Skeletal muscle tissue (tissue), 4 donors: ENCODE data around the gene ZNF282. TPM values are rescaled to one million over a fixed set of nuclear protein-coding genes. Genes with fewer than 3 reads are reported as not detected.

Experiments used
- H3K27ac ChIP-seq: one replicate; pipeline ENCODE4 v1.7.0; 2013; ENCODE audit warnings: mild to moderate bottlenecking, low read depth, low read length, inconsistent platforms
- H3K27me3 ChIP-seq, 3 donors: one replicate each; pipeline ENCODE4 v1.7.0; 2013; ENCODE audit warnings: low read length in 3 of 3; ENCODE audit not compliant: control insufficient read depth in 3 of 3, insufficient read depth in 3 of 3
- H3K36me3 ChIP-seq, 3 donors: one replicate each; pipeline ENCODE4 v1.7.0; 2013; ENCODE audit warnings: low read length in 3 of 3; ENCODE audit not compliant: control insufficient read depth in 3 of 3, insufficient read depth in 3 of 3
- H3K4me1 ChIP-seq, 3 donors: one replicate each; pipeline ENCODE4 v1.7.0; 2013; ENCODE audit warnings: low read length in 3 of 3, mild to moderate bottlenecking in 3 of 3; ENCODE audit not compliant: control insufficient read depth in 3 of 3, insufficient read depth in 3 of 3
- H3K4me3 ChIP-seq, 3 donors: one replicate each; pipeline ENCODE4 v1.7.0; 2013; ENCODE audit warnings: low read length in 3 of 3
- H3K9ac ChIP-seq, 3 donors: one replicate each; pipeline ENCODE4 v1.7.0; 2013; ENCODE audit warnings: low read length in 3 of 3, mild to moderate bottlenecking in 3 of 3, moderate library complexity in 2 of 3, low read depth in 1 of 3
- H3K9me3 ChIP-seq, 3 donors: one replicate each; pipeline ENCODE4 v1.7.0; 2013; ENCODE audit warnings: low read length in 3 of 3; ENCODE audit not compliant: control insufficient read depth in 3 of 3
- total RNA-seq: library from RNA; depleted of rRNA; stranded (reverse); fragments of >200 nt; gene quantifications from one replicate; pipeline ENCODE4 v1.2.3, GENCODE V29; 2014
- donor health status: Osteomylitis.

ZNF282 gene
- total RNA-seq, 1 donor from 2014 or later = 22.4 TPM

DNA sequence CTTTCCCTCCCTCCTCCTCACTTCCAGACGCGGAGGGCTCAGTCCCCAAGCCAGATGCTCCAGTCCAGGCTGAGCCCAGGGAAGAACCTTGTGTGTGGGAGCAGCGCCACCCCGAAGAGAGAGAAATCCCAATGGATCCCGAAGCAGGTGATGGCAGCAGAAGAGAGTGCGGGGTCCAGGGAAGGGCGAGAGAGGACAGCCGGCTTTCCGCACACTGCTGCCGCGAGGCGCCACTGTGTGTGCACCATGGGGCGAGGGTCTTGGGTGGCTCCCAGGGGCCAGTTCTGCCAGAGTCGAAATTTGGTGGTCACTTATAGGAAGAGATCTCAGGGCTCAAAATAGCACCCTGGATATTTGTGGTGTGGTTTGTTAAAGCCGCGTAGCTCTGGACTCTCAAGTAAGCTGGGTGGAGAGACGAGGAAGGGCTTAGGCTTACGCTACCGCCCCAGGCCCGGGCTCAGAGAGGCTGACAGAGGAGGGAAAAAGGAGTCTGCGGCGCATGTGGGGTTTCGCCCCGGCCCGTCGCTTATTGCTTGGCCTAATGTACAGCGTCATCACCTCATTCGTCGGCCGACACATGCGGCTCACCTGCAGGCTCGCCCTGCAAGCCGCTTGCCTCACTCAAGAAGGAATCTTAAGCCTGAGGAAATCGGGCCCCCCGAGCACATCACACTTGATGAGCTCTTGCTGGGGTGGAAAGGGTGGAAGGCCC lies 12.1 kb downstream of the ZNF282 start:
- H3K9me3 ChIP-seq = no peaks in the 10 kb centered on the region
- no peak overlapping the region for H3K4me3 ChIP-seq
- H3K27me3 ChIP-seq = no peaks in the 10 kb centered on the region
- H3K9ac ChIP-seq = no peak overlapping the region
- H3K36me3 ChIP-seq = peaks cover 56 to 80% (median 72%) of the 10 kb centered on the region in 3 donors
- H3K27ac ChIP-seq = no peak overlapping the region
- H3K4me1 ChIP-seq = no peaks in the 10 kb centered on the region

DNA sequence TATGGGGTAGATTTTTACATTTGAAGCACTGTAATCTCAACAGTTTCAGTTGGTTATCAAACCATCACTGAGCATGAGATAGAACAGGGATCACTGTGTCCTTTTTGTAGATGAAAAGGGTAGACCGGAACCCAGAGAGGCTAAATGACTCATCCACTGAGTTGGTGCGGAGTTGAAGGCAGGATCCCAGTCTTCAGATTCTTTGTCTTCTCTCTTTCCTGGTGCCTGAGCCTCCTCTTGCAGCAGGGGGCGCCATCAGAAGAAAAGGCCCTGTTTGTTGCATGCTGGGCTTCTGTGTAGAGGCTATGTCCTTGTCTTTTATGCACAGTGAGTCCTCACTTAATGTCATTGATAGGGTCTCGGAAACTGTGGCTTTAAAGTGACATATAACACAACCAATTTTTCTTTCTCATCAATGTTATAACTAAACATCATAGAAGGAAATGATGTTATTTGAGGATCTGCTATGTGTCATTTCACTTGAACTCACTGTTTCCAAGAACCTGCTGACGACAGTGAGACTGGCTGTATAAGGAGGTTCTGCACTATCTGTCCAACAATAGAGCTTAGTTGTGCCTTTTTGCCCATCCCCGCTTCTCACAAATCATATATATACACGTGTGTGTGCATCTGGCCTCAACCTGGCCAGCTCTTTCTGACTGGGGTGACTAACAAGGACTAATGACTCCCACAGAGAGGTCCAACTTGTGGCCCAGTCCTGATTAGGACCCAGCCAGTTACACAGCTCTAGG lies 14.3 kb downstream of the ZNF282 start:
- H3K9me3 ChIP-seq = no peaks in the 10 kb centered on the region
- peaks cover 66 to 86% (median 78%) of the 10 kb centered on the region in 3 donors for H3K36me3 ChIP-seq
- no peaks in the 10 kb centered on the region for H3K27me3 ChIP-seq
- no peak overlapping the region for H3K4me3 ChIP-seq
- no peaks in the 10 kb centered on the region for H3K4me1 ChIP-seq
- no peak overlapping the region for H3K27ac ChIP-seq
- no peak overlapping the region for H3K9ac ChIP-seq

DNA sequence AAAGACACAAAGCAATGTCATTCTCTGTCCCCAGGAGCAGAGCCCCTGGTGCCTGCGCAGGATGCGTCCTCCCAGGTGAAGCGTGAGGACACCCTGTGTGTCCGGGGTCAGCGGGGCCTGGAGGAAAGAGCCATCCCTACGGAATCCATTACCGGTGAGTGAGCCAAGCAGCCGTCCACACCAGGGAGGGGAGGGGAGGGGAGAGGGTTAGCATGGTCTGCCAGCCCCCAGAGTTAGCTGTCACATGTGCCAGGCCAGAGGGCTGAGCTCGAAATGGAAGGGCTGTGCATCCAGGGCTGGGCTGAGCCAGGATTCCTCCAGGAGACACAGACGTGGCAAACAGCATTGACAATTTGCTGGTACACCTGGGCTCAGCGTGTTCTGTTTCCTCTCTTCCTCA lies 15.2 kb downstream of the ZNF282 start:
- H3K4me3 ChIP-seq = no peak overlapping the region
- H3K27ac ChIP-seq = no peak overlapping the region
- H3K4me1 ChIP-seq = no peaks in the 10 kb centered on the region
- no peak overlapping the region for H3K9ac ChIP-seq
- no peaks in the 10 kb centered on the region for H3K9me3 ChIP-seq
- H3K27me3 ChIP-seq = no peaks in the 10 kb centered on the region
- peaks cover 70 to 90% (median 86%) of the 10 kb centered on the region in 3 donors for H3K36me3 ChIP-seq

DNA sequence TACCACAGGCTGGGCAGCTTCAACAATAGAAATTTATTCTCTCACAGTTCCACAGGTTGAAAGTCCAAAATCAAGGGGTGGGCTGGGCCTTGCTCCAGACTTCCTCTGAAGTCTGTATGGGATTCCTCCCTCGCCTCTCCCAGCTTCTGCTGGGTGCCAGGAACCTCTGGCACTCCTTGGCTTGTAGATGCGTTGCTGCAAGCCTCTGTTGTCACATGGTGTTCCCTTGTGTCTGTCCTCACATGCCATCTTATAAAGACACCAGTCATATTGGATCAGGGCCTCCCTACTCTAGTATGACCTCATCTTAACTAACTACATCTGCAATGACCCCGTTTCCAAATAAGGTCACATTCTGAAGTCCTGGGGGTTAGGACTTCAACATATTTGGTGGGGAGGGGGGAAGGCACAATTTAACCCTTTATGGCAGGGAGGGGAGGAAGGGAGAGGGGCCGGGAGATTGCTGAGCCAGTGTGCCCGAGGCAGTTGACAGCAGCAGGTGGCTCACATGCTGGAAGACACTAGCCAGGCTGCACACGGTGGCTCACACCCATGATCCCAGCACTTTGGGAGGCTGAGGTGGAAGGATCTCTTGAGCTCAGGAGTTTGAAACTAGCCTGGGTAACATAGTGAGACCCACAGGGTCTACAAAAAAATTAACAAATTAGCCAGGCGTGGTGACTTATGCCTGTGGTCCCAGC lies 18.8 kb downstream of the ZNF282 start:
- peaks cover 68 to 93% (median 86%) of the 10 kb centered on the region in 3 donors for H3K36me3 ChIP-seq
- H3K27me3 ChIP-seq = no peaks in the 10 kb centered on the region
- H3K4me3 ChIP-seq = no peak overlapping the region
- no peak overlapping the region for H3K9ac ChIP-seq
- H3K9me3 ChIP-seq = no peaks in the 10 kb centered on the region
- H3K27ac ChIP-seq = no peak overlapping the region
- no peaks in the 10 kb centered on the region for H3K4me1 ChIP-seq

DNA sequence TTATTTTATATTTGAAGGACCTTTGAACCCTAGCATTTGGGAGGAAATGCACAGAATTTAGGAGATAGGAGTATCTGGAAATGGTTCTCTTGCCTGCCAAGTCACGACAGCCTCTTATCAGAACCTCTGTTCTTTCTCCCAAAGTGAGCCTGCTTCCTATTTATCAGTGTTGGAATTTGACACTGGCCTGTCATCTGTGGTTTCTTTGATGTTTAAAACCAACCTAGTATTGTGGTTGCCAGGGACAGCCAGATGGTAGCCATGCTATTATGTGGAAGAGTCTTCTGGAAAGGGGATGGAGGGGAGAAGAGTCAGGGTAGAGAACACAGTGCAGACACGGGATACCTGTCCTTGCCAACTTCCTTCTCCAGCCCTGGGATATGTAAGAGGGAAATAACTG lies 21.1 kb downstream of the ZNF282 start:
- peaks cover 50 to 79% (median 76%) of the 10 kb centered on the region in 3 donors for H3K36me3 ChIP-seq
- no peak overlapping the region for H3K27ac ChIP-seq
- H3K4me1 ChIP-seq = no peaks in the 10 kb centered on the region
- no peak overlapping the region for H3K4me3 ChIP-seq
- no peak overlapping the region for H3K9ac ChIP-seq
- H3K27me3 ChIP-seq = no peaks in the 10 kb centered on the region
- H3K9me3 ChIP-seq = no peaks in the 10 kb centered on the region

DNA sequence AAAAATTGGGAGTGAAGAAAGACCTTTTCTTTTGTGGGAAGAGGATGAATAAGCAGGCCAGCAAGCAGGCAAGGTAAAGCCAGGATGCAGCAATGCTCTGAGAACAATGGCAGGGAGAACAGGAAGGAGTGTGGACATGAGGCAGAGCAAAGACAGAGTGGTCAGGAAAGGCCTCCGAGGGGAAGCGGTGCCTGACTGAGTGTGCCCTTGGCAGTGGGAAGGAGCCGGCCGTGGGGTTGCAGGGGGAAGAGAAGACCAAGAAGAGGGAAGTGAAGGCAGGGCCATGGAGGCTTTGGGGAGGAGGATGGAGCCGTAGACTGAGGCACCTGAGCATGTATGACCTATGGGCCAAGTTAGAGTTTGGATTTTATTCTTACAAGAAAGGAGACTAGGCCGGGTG lies 22.2 kb downstream of the ZNF282 start:
- peaks cover 50 to 69% (median 68%) of the 10 kb centered on the region in 3 donors for H3K36me3 ChIP-seq
- no peak overlapping the region for H3K4me3 ChIP-seq
- no peak overlapping the region for H3K27ac ChIP-seq
- no peaks in the 10 kb centered on the region for H3K9me3 ChIP-seq
- no peak overlapping the region for H3K9ac ChIP-seq
- no peaks in the 10 kb centered on the region for H3K27me3 ChIP-seq
- H3K4me1 ChIP-seq = no peaks in the 10 kb centered on the region

DNA sequence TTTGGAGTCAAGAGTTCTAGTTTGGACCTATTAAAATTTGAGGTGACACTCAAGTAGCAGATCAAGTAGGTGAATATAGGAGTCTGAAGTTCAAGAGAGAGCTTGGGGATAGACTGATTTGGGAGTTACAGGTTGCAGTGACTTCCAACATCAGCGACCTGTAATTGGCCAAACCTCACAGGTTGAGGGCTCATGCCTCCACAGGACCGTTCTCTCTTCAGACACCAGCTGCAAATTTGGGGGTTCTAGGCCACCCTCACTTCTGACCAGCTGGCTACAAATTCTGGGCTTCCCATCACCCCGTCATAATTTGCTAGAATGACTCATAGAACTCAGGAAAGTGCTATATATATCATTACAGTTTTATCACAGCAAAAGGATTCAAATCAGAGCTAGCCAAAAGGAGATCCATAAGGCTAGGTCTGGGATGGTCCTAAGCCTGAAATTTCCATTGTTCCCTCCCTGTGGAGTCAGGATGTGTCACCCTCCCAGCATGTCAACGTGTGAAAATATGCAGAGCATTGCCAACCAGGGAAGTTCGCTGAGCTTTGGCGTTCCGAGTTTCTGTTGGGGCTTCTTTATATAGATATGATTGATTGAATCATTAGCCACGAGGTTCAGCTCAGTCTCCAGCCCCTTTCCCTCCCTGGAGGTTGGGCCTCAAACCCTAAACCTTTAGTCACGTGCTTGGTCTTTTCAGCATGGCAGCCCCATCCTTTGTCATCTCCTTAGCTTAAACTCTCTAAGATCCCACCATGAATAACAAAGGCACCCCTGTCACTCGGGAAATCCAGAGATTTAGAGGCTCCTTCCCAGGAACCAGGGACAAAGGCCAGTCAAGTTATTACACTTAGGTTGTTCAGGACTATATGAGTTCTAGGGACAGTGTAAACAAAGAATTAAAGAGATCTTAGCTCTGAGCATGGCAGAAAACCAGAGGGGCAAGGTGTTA lies 23.4 kb downstream of the ZNF282 start:
- no peaks in the 10 kb centered on the region for H3K4me1 ChIP-seq
- H3K4me3 ChIP-seq = no peak overlapping the region
- no peaks in the 10 kb centered on the region for H3K9me3 ChIP-seq
- no peaks in the 10 kb centered on the region for H3K27me3 ChIP-seq
- H3K9ac ChIP-seq = no peak overlapping the region
- no peak overlapping the region for H3K27ac ChIP-seq
- H3K36me3 ChIP-seq = peaks cover 40 to 62% (median 57%) of the 10 kb centered on the region in 3 donors

DNA sequence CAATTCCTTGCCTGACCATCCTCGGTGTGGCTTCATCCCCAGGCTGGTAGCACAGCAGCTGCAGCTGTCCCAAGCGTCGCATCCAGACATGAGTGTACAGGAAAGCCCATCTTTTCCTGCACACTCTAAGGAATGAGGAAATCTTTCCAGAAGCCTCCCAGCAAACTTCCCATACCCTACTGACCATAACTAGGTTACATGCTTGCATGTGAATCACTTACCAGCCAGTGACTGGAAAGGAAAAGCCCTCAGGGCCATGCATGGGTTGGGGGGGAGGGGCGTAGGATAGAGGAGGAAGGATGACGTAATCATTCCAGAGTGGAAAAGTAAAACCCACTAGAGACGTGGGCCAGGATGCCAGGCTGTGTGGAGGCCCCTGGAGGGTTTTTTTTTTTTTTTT lies 25.2 kb downstream of the ZNF282 start:
- Histone ChIP-seq H3K36me3 (peaks cover 40 to 59% (median 50%) of the 10 kb centered on the region in 3 donors), H3K27me3 (no peaks in the 10 kb centered on the region), H3K4me1 (no peaks in the 10 kb centered on the region), H3K4me3 (no peak overlapping the region), H3K9ac (no peak overlapping the region), H3K9me3 (no peaks in the 10 kb centered on the region), H3K27ac (no peak overlapping the region)

DNA sequence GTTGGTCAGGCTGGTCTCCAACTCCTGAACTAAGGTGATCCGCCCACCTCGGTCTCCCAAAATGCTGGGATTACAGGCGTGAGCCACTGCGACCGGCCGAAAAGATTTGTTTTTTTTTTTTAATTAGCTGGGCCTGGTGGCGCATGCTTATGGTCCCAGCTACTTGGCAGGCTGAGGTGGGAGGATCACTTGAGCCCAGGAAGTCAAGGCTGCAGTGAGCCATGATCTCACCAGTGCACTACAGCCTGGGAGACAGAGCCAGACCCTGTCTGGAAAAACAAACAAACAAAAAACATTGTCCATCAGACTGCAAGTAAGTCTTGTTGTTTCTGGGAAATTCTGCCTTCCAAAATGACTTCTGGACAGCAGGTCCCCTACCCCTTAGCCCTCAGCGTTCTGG lies 27.8 kb downstream of the ZNF282 start:
- peaks cover 34 to 38% (median 35%) of the 10 kb centered on the region in 3 donors for H3K36me3 ChIP-seq

More for the DNA sequence above, 27.8 kb downstream of the ZNF282 start:
- Histone ChIP-seq H3K9me3 (no peaks in the 10 kb centered on the region), H3K9ac (no peak overlapping the region), H3K27me3 (no peaks in the 10 kb centered on the region), H3K4me3 (no peak overlapping the region), H3K4me1 (no peaks in the 10 kb centered on the region), H3K27ac (no peak overlapping the region)
